ELF-1 (cell line): ENCODE results near the gene AGAP1.
"Not testable (repeated sequence)": the region's sequence is repeated elsewhere in the genome, so short reads cannot be mapped to it uniquely, and the experiment has no call there.

Experiments
- DNase-seq: peaks from one replicate; pipeline ENCODE4 v3.0.0-alpha.2; 2016; ENCODE audit warnings: low read depth, low spot score

Gene AGAP1

DNA sequence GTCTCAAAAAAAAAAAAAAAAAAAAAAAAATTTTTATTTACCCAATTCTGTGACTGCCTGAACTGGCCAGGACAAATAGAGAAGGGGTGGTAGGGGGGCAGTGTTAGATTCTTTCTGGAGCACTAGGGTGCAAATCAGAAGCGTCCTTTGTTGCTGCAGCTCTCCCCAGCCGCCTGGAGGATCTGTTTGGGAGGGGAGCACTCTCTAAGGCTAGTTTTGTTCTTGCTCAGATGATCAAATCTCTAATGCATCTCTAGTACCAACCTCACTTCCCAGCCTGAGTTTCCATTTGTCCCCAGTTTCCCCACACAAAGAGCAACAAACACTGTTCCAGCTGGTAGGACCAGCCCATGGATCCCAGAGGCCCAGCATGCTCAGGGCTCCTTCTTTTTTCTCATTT is 591.4 kb downstream of the AGAP1 start:
- no peak for DNase-seq

- DNase-seq, result peak; percentile 87
Observed at GRCh38 chr2:236085647-236086046, 591.8 kb downstream of the AGAP1 start.

- DNase-seq, result no peak
Observed at GRCh38 chr2:236086403-236086970, 592.6 kb downstream of the AGAP1 start.

GRCh38 chr2:236086971-236087465 is 593.2 kb downstream of the AGAP1 start:
- peak; percentile 71 for DNase-seq

DNA sequence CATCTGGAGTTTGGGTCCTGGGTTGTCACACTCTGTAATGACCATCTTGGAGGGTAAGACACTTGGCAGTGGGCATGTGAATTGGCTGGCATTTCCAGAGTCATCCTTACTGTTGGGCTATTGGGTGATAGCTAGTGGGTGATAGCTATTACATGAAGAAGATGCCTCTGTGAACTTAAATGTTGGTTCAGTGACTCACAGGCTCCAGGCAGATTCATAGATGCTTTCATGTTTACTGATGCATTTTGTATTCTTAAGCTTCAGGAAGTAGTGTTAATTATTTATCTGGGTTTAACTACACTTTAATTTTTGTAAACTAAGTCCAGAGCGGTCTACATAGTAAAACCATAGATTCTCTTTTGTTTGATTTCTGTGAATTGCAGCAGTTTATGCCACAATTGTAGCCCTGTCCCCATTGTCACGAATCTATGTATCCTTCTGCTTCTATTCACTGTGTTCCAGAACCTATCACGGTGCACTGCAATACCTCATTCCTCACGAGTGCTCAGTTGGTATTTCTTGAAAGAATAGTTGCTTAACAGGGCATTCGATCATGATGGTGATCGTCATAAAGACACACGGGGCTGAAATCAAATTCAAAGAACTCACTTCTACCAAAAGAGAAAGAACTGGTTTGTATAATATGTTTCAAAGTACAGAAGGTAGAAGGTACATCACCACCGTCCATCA is 594.7 kb downstream of the AGAP1 start:
- no peak for DNase-seq

GRCh38 chr2:236089271-236090026 is 595.6 kb downstream of the AGAP1 start:
- no peak for DNase-seq

- DNase-seq, result no peak
Observed at GRCh38 chr2:236090027-236090382, 596.2 kb downstream of the AGAP1 start.

- not testable (repeated sequence) for DNase-seq
Observed at GRCh38 chr2:236090826-236091225, 597.0 kb downstream of the AGAP1 start.

GRCh38 chr2:236092714-236093113 is 598.9 kb downstream of the AGAP1 start:
- no peak for DNase-seq

- DNase-seq, result no peak
Observed at GRCh38 chr2:236093134-236093533, 599.3 kb downstream of the AGAP1 start.

DNA sequence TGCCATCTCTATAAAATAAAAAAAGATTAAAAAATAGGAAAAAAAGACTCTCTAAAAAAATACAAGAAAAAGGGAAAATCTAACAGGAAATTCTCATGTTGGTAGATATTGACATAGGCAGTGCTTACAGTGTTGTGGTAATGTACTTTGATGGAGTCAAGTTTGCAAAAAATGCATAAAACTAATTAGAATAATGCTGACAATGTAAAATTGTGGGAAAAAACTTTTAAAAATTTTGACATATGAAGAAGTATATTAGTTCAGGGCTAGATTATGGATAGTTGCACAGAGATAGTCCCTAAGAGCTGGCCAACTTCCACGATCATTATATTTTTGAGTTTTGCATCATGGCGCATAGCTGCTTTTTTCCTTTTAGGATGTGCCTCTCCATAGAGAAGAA is 601.7 kb downstream of the AGAP1 start:
- DNase-seq, result no peak

GRCh38 chr2:236101311-236101950 is 607.6 kb downstream of the AGAP1 start:
- peak; percentile 66 for DNase-seq

DNA sequence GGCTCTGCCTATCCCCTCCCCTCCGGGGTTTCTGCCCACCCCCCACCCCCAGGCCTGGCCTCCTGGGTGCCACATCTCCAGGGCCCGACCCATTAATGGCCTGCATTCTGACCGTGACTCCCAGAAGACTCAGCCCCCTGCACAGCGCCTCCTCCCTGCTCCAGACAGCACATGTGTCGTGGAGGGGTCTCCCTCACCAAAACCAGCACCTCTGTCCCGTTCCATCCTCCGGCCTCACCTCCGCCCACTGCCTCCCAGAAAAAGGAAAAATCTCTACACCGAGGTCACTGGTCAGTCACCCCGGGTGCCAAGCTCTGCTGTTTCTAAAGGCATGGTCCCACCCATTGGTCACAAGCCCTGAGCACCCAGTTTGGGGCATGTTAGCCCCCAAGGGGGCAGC is 609.1 kb downstream of the AGAP1 start:
- no peak for DNase-seq

GRCh38 chr2:236103981-236104380 is 610.1 kb downstream of the AGAP1 start:
- DNase-seq, result no peak

DNA sequence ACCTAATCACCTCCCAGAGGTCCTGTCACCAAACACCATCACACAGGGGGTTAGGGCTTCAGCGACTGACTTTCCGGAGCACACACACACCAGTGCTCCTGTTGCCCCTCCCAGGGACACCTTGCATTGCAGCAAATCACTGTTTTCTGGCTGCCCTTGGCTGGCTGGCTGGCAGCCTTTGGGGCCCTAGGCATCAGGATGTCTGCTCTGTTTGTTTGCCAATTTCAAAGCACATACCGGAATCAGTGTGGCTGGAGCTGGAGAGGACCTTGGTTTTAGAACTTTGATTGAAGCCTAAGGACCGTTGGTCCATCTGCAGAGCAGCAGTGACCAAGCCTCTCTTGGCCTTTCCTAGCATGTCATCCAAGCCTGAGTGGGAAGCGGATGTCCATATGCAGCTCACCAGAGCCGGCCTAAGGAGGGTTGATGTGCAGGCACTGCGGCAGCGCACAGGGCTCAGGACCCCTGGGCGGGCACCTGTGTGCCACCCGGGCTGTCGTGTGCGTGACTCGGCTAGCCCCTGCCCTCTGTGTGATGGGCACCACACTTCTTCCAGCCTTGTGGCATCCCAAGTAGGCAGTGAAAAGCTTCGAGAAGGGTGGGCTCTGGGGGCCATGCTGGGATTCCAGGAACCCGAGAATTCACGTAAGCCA is 612.2 kb downstream of the AGAP1 start:
- DNase-seq, result no peak

DNA sequence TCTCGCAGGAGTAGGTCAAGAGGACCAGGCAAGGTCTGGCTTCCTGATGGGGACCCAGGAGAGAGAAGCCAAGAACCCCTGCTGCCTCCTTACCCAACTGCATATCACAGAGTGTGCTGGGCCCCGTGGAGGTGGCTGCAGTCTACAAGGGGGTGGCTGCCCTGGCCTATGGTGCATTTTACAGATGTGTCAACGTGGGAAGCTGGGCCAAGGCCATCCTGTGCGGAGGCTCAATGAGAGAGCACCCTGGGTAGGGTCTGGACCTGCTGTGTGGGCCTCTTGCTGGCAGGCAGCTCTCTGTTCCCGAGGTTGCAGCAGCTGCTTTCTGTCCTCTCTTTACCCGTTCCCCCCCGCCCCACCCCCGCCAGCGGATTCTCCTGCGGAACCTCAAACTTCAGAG is 612.9 kb downstream of the AGAP1 start:
- DNase-seq, result no peak

- DNase-seq, result no peak
Observed at GRCh38 chr2:236107536-236107935, 613.7 kb downstream of the AGAP1 start.

GRCh38 chr2:236107942-236108625 is 614.2 kb downstream of the AGAP1 start:
- peak; percentile 74 for DNase-seq

GRCh38 chr2:236109061-236109460 is 615.2 kb downstream of the AGAP1 start:
- no peak for DNase-seq

DNA sequence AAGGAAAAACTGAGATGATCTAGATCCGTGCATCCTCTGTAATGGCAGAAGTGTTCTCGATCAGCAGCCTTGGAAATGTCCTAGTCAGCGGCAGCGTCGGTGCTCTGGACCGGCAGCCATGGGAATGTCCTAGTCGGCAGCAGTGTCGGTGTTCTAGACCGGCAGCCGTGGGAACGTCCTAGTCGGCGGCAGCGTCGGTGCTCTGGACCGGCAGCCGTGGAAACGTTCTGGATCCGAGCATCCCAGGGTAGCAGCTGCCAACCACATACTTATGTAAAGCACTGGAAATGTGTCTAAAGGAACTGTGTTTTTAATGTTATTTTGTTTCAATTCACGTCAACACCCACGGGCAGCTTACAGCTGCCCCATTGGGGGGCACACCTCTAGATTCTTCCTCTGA is 615.6 kb downstream of the AGAP1 start:
- DNase-seq, result no peak

GRCh38 chr2:236112466-236112865 is 618.6 kb downstream of the AGAP1 start:
- DNase-seq, result no peak
